Left lung (tissue), 10 donors: Measurements from ENCODE around the gene SYNGR1. TPM values are rescaled to one million over a fixed set of nuclear protein-coding genes. Genes with fewer than 3 reads are reported as not detected.
"Not testable (repeated sequence)": the region's sequence is repeated elsewhere in the genome, so short reads cannot be mapped to it uniquely, and the experiment has no call there.

Experiments used
- ATAC-seq: fragments of 200-7000 bp; cut with Tn5 transposase; one replicate; pipeline ENCODE4 v1.9.1; 2020; ENCODE audit warnings: moderate library complexity
- DNase-seq, 4 donors: peaks; one replicate each; pipeline ENCODE4 v3.0.0-alpha.2; 2013 to 2020
- H3K27ac ChIP-seq, 2 donors: fragments of 200-600 bp; sonication (generic) in 1 of 2; one replicate each; pipeline versions ENCODE4 v1.5.0 to v1.8.0; 2020 to 2021
- H3K27me3 ChIP-seq, 2 donors: fragments of 200-600 bp; sonication (generic) in 1 of 2; one replicate each; pipeline versions ENCODE4 v1.5.0 to v1.8.0; 2020 to 2021
- H3K36me3 ChIP-seq, 2 donors: fragments of 200-600 bp; sonication (generic) in 1 of 2; one replicate each; pipeline versions ENCODE4 v1.5.0 to v1.8.0; 2020 to 2021
- H3K4me1 ChIP-seq, 2 donors: fragments of 200-600 bp; one replicate each; pipeline ENCODE4 v1.8.0; 2021
- H3K4me3 ChIP-seq, 2 donors: fragments of 200-600 bp; sonication (generic) in 1 of 2; one replicate each; pipeline versions ENCODE4 v1.5.0 to v1.8.0; 2020 to 2021; ENCODE audit warnings: mild to moderate bottlenecking in 1 of 2
- H3K9me3 ChIP-seq, 2 donors: fragments of 200-600 bp; sonication (generic) in 1 of 2; one replicate each; pipeline versions ENCODE4 v1.5.0 to v1.8.0; 2020 to 2021
- CTCF ChIP-seq, 2 donors: fragments of 200-600 bp; sonication (generic) in 1 of 2; IDR thresholded peaks; one replicate each; pipeline versions ENCODE4 v1.5.0 to v1.8.0; 2021; ENCODE audit warnings: antibody characterized with exemption in 2 of 2
- intact Hi-C, 2 donors: fragments of 100-400 bp; cut with DNase I; formaldehyde crosslinking; loops; one replicate each; pipeline versions ENCODE4 v1.11.2 to v1.14.2; 2022
- polyA plus RNA-seq, 6 donors: library from polyadenylated mRNA; unstranded; fragments of 120-200 nt; gene quantifications; one replicate each; pipeline ENCODE4 v1.2.1, GENCODE V29; 2013; ENCODE audit not compliant: insufficient read length in 6 of 6
- total RNA-seq, 2 donors: library from RNA; stranded (reverse); fragmentation: NEBNext Ultra II Directional; extraction: Animal tissue kit (Norgen Biotek cat#: 25700); gene quantifications; one replicate each; pipeline ENCODE4 v1.2.1, GENCODE V29; 2021
- donor health status: DM: no; HTN: yes; CAD: no.
- donor health status: DM: no; HTN: no; CAD: no.

The SYNGR1 gene
- total and polyA plus RNA-seq, 8 donors = 5.5 to 32.0 (median 26.5) TPM

- Histone ChIP-seq H3K4me3 (peak overlapping the region; percentile 76 to 77), H3K4me1 (peaks cover 29 to 57% of the 10 kb centered on the region in 2 donors), H3K36me3 (peaks cover 10 to 45% of the 10 kb centered on the region in 2 donors), H3K27ac (peak overlapping the region; percentile 98 to 99), H3K27me3 (no peaks in the 10 kb centered on the region), H3K9me3 (no peaks in the 10 kb centered on the region)
- ATAC-seq (peak; percentile 30), DNase-seq (no peak)
- intact Hi-C loops = loop anchor here in 1 of 2 donors (10.0 kb wide), 1 partner anchor 144 kb away; no protein-coding TSS in a partner anchor
- no peak for TF ChIP-seq CTCF (IDR thresholded peaks at IDR 0.05)
Measured at GRCh38 chr22:39318507-39319283, 31.1 kb upstream of the SYNGR1 start.

GRCh38 chr22:39319284-39320022 lies 30.3 kb upstream of the SYNGR1 start, which contains the start of gene RPL3:
Gene RPL3 (minus strand): TSS chr22:39319623. CDS start chr22:39319597, 26 bp downstream.
- ATAC-seq = peak; percentile 89
- peak in 1 of 2 donors; percentile 23 for TF ChIP-seq CTCF (IDR thresholded peaks at IDR 0.05)

GRCh38 chr22:39320616-39321029 lies 29.2 kb upstream of the SYNGR1 start:
- Histone ChIP-seq H3K27ac (peak overlapping the region; percentile 98 to 99), H3K36me3 (peaks cover 1 to 25% of the 10 kb centered on the region in 2 donors), H3K4me3 (peak overlapping the region; percentile 76 to 77), H3K4me1 (peaks cover 23 to 39% of the 10 kb centered on the region in 2 donors)
- DNase-seq, H3K9me3 ChIP-seq, H3K27me3 ChIP-seq, intact Hi-C loops, ATAC-seq: not testable (repeated sequence)

More at GRCh38 chr22:39319284-39320022, 30.3 kb upstream of the SYNGR1 start, which contains the start of gene RPL3:
- peaks cover 29 to 51% of the 10 kb centered on the region in 2 donors for H3K4me1 ChIP-seq
- H3K27ac ChIP-seq = peak within 1 kb of the TSS; percentile 98 to 99
- H3K9me3 ChIP-seq = no peaks in the 10 kb centered on the region
- peak; percentile 96 to 99 (median 98) for DNase-seq
- H3K4me3 ChIP-seq = peak within 1 kb of the TSS; percentile 76 to 77
- intact Hi-C loops = loop anchor here in 1 of 2 donors (10.0 kb wide), 1 partner anchor 145 kb away; no protein-coding TSS in a partner anchor
- H3K36me3 ChIP-seq = peaks cover 10 to 37% of the 10 kb centered on the region in 2 donors
- no peaks in the 10 kb centered on the region for H3K27me3 ChIP-seq

GRCh38 chr22:39325392-39325932 lies 24.3 kb upstream of the SYNGR1 start:
- ATAC-seq = no peak
- H3K27me3 ChIP-seq = no peaks in the 10 kb centered on the region
- no peak overlapping the region for H3K4me3 ChIP-seq
- no peaks in the 10 kb centered on the region for H3K9me3 ChIP-seq
- intact Hi-C loops = no loop called here
- TF ChIP-seq CTCF (IDR thresholded peaks at IDR 0.05) = no peak
- no peak overlapping the region for H3K27ac ChIP-seq
- H3K4me1 ChIP-seq = peaks cover 0 to 9% of the 10 kb centered on the region in 2 donors
- no peaks in the 10 kb centered on the region for H3K36me3 ChIP-seq
- no peak for DNase-seq

- intact Hi-C loops = no loop called here
- no peak for TF ChIP-seq CTCF (IDR thresholded peaks at IDR 0.05)
- no peaks in the 10 kb centered on the region for H3K36me3 ChIP-seq
- DNase-seq (no peak), ATAC-seq (peak; percentile 11)
- H3K9me3 ChIP-seq = no peaks in the 10 kb centered on the region
- no peak overlapping the region for H3K4me3 ChIP-seq
- peaks cover 0 to 9% of the 10 kb centered on the region in 2 donors for H3K4me1 ChIP-seq
- no peak overlapping the region for H3K27ac ChIP-seq
- H3K27me3 ChIP-seq = no peaks in the 10 kb centered on the region
Measured at GRCh38 chr22:39327995-39328754, 21.6 kb upstream of the SYNGR1 start.

- ATAC-seq, H3K36me3 ChIP-seq, H3K27me3 ChIP-seq, H3K4me3 ChIP-seq, H3K27ac ChIP-seq, H3K4me1 ChIP-seq, H3K9me3 ChIP-seq, intact Hi-C loops, DNase-seq: not testable (repeated sequence)
Measured at GRCh38 chr22:39330553-39330952, 19.2 kb upstream of the SYNGR1 start.
